ENCODE measurements around the gene PCNX2. TPM values are rescaled to one million over a fixed set of nuclear protein-coding genes. Genes with fewer than 3 reads are reported as not detected.

Gene PCNX2
- total RNA-seq, 1 experiment from 2014 or later: 15.0 TPM

DNA sequence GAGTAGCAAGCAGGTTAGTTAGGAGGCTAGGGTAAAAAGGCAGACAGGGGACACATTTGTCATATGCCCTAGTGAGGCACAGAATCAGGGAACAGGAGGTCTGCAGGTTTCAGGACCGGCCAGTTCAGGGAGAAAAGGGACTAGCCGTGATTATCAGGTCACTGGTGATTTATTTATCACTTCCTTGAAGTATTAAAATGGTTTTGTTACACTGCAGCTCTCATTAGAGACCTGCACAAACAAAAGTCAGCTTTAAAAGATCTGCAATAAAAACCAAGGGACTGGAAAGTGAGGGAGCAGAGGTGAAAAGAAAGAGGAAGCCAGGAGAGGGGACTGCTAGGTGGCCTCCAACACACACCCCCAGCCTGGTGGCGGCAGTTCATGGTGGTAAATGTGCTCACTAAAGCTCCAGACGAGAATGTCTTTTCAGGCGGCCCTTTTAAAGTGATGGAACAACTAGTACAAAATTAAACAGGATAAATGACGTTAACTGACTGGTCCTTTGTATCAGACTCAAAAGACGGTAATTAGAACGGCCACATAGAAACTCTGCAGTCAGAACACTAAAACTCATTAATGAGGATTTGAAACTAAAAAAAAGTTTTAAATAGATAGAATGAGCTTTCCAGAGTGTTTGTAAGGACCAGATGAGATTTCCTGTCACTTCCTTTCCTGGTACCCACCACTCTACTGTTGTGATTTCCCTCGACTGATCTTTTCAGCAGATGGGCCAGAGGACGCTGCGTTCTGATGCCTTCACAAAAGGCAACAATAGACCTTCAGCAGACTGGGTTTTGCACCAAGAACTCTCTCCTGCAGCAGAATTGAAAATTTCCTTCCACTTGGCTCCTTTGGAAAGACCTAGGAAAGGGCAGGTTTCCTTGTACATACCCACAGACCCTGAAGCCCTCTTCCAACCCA lies 208.3 kb downstream of the PCNX2 start:
- no peak overlapping the region for H3K4me3 ChIP-seq (ENCODE audit: low read depth, low read length)
- no peaks in the 10 kb centered on the region for H3K9me3 ChIP-seq
- no peak overlapping the region for H3K4me3 Mint-ChIP-seq (ENCODE audit: unreplicated experiment)
- H3K27me3 Mint-ChIP-seq (ENCODE audit: insufficient read depth, unreplicated experiment): no peaks in the 10 kb centered on the region
- H3K27ac Mint-ChIP-seq (ENCODE audit: unreplicated experiment): no peak overlapping the region
- ChIA-PET CTCF (no interaction called here), POLR2A (no interaction called here)
- BruUV-seq (replicated peaks): no TSS peak
- H3K9me3 Mint-ChIP-seq (ENCODE audit: unreplicated experiment): no peaks in the 10 kb centered on the region
- TF ChIP-seq, protein P1, sequence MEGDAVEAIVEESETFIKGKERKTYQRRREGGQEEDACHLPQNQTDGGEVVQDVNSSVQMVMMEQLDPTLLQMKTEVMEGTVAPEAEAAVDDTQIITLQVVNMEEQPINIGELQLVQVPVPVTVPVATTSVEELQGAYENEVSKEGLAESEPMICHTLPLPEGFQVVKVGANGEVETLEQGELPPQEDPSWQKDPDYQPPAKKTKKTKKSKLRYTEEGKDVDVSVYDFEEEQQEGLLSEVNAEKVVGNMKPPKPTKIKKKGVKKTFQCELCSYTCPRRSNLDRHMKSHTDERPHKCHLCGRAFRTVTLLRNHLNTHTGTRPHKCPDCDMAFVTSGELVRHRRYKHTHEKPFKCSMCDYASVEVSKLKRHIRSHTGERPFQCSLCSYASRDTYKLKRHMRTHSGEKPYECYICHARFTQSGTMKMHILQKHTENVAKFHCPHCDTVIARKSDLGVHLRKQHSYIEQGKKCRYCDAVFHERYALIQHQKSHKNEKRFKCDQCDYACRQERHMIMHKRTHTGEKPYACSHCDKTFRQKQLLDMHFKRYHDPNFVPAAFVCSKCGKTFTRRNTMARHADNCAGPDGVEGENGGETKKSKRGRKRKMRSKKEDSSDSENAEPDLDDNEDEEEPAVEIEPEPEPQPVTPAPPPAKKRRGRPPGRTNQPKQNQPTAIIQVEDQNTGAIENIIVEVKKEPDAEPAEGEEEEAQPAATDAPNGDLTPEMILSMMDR (IDR thresholded peaks at IDR 0.05; ENCODE audit: insufficient read depth in 1 of 2, low read depth in 1 of 2, low read length in 1 of 2, severe bottlenecking in 1 of 2, unreplicated experiment in 1 of 2): no peak
- no peak for DNase-seq
- H3K27me3 ChIP-seq (replicated peaks; ENCODE audit: control insufficient read depth, insufficient read depth, low read length): no peaks in the 10 kb centered on the region
- no peaks in the 10 kb centered on the region for H3K4me1 Mint-ChIP-seq (ENCODE audit: low read depth, unreplicated experiment)
- no peaks in the 10 kb centered on the region for H3K36me3 ChIP-seq (ENCODE audit: control insufficient read depth, insufficient read depth, low read length)
- no peaks in the 10 kb centered on the region for H3K36me3 Mint-ChIP-seq (ENCODE audit: insufficient read depth, unreplicated experiment)
- intact Hi-C loops (cut with micrococcal nuclease; ENCODE audit: unreplicated experiment): no loop called here
- H3K4me1 ChIP-seq: no peaks in the 10 kb centered on the region

DNA sequence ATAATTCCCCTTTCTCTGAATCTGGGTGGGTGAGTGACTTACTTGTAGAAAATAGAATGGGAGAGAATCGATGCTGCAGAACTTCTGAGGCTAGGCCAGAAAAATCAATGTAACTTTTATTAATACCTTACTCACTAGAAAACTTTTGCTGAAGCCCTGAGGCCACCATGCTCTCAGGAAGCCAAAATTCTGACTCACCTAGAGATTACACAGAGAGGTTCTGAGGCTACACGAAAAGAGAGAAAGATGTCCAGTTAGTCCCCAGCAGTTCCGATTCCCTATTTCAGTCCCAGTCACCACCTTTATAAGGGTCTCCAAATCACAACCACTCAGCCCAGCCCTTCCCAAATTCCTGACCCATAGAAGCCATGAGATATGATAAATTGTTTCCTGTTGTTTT lies 210.0 kb downstream of the PCNX2 start:
- Mint-ChIP-seq H3K36me3 (ENCODE audit: insufficient read depth, unreplicated experiment) (no peaks in the 10 kb centered on the region), H3K9me3 (ENCODE audit: unreplicated experiment) (no peaks in the 10 kb centered on the region), H3K27ac (ENCODE audit: unreplicated experiment) (no peak overlapping the region), H3K4me1 (ENCODE audit: low read depth, unreplicated experiment) (no peaks in the 10 kb centered on the region), H3K4me3 (ENCODE audit: unreplicated experiment) (no peak overlapping the region), H3K27me3 (ENCODE audit: insufficient read depth, unreplicated experiment) (no peaks in the 10 kb centered on the region)
- no TSS peak for BruUV-seq (replicated peaks)
- Histone ChIP-seq H3K4me3 (ENCODE audit: low read depth, low read length) (no peak overlapping the region), H3K9me3 (no peaks in the 10 kb centered on the region), H3K36me3 (ENCODE audit: control insufficient read depth, insufficient read depth, low read length) (no peaks in the 10 kb centered on the region), H3K27me3 (replicated peaks; ENCODE audit: control insufficient read depth, insufficient read depth, low read length) (no peaks in the 10 kb centered on the region), H3K4me1 (no peaks in the 10 kb centered on the region)
- ChIA-PET POLR2A (no interaction called here), CTCF (no interaction called here)
- intact Hi-C loops (cut with micrococcal nuclease; ENCODE audit: unreplicated experiment): no loop called here
- DNase-seq: no peak
- TF ChIP-seq, protein P1 (IDR thresholded peaks at IDR 0.05; ENCODE audit: insufficient read depth in 1 of 2, low read depth in 1 of 2, low read length in 1 of 2, severe bottlenecking in 1 of 2, unreplicated experiment in 1 of 2): no peak

DNA sequence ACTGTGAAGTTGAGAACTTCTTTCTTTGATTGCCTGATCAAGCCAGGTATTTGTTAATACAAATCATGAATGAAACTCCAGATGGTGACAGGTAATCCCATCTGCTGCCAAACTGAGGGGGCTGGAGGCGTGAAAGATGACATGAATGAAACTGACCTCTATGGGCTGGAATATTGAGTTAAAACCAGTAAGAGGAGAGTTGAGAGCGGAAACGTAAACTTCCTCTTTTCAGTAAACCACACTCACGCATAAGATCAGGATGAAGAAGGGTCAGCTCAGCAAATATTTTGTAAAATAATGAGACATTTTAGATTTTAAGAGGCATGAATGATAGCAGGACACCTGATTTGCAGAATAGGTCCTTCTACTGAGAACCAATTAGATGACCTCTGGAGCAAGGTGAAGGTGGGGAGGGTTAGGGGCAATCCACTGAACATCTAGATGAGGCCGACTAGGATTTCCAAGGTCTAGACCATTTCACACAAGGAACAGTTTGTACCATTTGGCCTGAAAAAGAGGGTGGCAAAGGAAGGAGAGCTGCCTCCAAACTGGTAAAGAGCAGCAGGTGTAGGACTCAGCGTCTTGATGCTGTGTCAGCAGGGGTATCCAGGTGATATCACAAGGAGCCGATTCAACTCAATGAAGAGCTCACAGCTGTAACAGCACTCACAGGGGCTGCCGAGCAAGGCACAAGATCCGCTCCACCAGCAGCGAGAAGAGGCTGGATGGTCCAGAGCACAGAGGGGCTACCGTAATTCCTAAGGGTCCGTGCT lies 212.6 kb downstream of the PCNX2 start:
- TF ChIP-seq, protein P1 (IDR thresholded peaks at IDR 0.05; ENCODE audit: insufficient read depth in 1 of 2, low read depth in 1 of 2, low read length in 1 of 2, severe bottlenecking in 1 of 2, unreplicated experiment in 1 of 2): no peak
- Histone ChIP-seq H3K4me3 (ENCODE audit: low read depth, low read length) (no peak overlapping the region), H3K9me3 (no peaks in the 10 kb centered on the region), H3K27me3 (replicated peaks; ENCODE audit: control insufficient read depth, insufficient read depth, low read length) (no peaks in the 10 kb centered on the region), H3K36me3 (ENCODE audit: control insufficient read depth, insufficient read depth, low read length) (no peaks in the 10 kb centered on the region), H3K4me1 (no peaks in the 10 kb centered on the region)
- no peaks in the 10 kb centered on the region for H3K36me3 Mint-ChIP-seq (ENCODE audit: insufficient read depth, unreplicated experiment)
- H3K27me3 Mint-ChIP-seq (ENCODE audit: insufficient read depth, unreplicated experiment): no peaks in the 10 kb centered on the region
- BruUV-seq (replicated peaks): no TSS peak
- no peaks in the 10 kb centered on the region for H3K4me1 Mint-ChIP-seq (ENCODE audit: low read depth, unreplicated experiment)
- H3K9me3 Mint-ChIP-seq (ENCODE audit: unreplicated experiment): no peaks in the 10 kb centered on the region
- DNase-seq: no peak
- ChIA-PET CTCF (no interaction called here), POLR2A (no interaction called here)
- no peak overlapping the region for H3K27ac Mint-ChIP-seq (ENCODE audit: unreplicated experiment)
- H3K4me3 Mint-ChIP-seq (ENCODE audit: unreplicated experiment): no peak overlapping the region
- intact Hi-C loops (cut with micrococcal nuclease; ENCODE audit: unreplicated experiment): no loop called here
